Measurements from ENCODE around the gene GFPT1.
"Not testable (repeated sequence)": the region's sequence is repeated elsewhere in the genome, so short reads cannot be mapped to it uniquely, and the experiment has no call there.

Gene GFPT1

DNA sequence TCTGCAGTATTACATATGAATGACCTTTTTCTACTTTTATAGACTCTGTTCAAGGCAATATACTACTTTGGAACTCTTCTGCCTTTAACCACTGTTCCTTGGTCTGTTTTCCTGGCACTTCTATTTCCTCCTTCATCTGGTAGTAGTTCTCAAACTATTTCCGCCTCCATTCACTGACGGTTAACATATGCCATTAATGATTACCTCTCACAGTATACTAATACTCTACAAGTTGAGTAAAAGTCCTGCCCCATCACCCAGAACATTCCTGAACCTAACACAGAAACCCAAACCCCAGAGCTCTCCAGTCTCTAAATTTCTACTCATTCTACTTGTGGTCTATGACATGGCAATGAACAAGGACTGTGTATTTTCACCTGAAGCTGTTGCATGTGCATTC, 4.5 kb downstream of the GFPT1 start:
- DNase-seq = no peak

DNA sequence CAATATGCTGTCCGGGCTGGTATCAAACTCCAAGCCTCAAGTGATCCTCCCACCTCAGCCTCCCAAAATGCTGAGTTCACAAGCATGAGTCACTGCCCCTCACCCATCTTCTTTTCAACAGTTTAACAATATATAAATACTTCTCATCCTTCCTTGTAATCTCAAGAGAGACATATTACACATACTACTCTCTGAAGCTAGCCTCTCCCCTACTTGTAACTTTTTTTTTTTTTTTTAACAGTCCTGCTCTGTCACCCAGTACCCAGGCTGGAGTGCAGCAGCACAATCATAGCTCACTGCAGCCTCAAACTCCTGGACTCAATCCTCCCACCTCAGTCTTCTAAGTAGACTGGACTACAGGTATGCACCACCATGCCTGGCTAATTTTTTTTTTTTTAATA, 5.7 kb downstream of the GFPT1 start:
- DNase-seq = no peak

DNA sequence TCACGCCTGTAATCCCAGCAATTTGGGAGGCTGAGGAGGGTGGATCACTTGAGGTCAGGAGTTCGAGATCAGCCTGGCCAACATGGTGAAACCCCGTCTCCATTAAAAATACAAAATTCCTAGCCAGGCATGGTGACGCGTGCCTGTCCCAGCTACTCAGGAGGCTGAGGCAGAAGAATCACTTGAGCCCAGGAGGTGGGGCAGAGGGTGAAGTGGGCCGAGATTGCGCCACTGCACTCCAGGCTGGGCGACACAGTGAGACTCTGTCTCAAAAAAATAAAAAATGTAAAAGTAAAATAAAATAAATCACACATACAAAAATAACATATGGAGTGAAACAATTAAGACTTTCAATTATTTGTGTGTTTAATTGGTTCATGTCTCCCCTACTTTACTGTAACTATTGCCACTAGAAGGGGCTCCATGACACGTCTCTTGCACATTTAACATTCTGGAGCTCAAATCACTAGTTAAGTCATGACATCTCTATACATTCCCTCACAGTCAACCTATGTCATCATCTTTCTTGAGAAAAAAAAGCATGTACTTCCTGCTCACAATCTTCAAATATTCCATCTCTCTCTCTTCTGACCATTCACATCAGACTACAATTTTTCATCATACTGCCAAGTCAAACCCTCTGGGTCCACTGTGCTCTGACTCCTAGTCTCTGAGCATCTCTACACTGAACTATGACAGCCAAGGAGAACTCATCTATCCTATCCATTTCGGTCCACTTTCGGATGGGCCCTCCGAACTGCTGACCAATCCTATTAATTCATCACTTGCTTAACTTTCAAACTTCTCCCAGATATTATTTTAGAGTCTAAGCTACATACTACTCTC, 6.7 kb downstream of the GFPT1 start:
- no peak for DNase-seq

DNA sequence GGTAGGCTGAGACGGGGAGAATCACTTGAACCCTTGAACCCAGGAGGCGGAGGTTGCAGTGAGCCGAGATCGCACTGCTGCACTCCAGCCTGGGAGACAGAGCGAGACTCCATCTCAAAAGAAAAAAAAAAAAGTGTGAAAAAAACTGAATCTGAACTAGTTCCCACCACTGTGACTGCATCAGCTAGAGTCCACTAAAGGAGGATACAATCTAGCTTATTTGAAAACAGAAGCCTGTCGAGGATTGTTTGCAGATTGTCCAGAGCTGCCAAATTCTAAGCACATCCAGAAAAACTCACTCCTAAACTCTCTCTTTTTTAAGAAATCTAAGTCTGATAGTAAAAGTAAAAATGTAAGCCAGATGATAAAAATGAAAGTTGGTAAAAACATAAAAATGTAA, 10.6 kb downstream of the GFPT1 start:
- no peak for DNase-seq

DNA sequence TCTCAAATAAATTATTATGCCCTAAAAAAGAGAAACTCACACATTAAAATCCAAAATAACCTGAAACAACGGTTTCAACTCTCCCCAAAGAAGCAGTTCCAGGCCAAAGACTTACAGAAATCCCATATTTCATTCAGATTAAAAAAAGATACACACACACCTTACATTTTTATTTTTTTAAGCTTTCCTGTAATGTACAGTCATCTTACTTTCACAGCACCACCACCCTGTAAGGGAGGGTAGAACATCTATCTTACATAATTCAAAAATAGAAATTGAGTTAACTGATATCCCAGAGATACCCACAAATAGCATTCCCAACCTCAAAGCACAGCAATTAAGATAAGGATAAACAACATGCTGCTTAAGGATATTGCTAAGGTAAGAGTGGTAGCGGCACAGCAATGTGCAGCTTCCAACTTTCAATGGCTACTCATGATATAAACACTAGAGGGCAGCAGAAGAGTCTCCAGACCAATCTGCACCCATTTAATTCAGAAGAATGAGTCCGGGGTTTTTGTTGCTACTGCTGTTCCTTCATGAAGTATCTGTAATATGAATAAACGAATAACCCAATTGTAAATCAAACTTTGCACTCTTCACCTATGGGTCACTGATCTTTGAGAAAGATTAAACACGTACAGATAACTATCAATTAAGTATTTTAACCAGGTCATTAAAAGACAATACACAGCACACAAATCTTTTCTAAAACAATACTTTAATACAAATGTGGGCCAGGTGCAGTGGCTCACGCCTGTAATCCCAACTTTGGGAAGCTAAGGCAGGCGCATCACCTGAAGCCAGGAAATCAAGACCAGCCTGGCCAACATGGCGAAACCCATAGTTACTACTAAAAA, 11.3 kb downstream of the GFPT1 start:
- no peak for DNase-seq

DNA sequence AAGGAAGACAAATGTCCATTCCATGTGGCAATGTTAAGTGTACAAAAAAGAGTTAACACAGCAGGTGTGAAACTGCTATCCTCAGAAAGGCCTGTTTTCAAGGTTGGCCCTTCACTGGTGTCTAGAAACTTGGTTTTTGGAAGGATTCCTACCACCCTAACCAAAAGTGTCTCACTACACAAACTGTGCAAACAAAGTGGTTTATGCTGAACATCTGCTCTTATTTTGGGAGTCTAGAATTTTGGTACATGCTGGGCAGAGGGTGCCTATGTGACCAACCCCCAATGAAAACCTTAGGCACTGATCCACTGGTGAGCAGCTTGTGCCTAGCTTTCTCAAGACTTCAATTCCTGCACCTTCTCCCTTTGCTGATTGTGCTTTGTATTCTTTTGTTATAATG, 14.3 kb downstream of the GFPT1 start:
- DNase-seq = no peak

DNA sequence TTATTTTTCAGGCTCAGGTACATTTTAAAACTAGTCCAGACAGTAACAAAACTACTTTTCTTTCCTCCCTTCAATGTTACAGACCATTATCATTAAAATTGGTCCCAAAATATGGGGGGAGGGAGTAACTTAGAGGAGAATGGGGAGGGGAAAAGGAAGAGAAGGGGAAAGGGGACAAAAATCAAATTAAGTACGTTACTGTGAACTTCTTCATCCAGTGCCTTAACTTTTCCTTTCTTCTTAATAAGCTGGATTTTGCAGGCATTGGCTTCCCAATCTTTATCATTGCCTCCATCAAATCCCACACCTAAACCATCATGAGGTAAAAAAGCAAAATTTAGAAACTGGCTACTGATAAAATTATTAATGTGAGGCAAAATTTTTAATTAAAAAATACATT, 17.2 kb downstream of the GFPT1 start:
- DNase-seq = no peak

DNA sequence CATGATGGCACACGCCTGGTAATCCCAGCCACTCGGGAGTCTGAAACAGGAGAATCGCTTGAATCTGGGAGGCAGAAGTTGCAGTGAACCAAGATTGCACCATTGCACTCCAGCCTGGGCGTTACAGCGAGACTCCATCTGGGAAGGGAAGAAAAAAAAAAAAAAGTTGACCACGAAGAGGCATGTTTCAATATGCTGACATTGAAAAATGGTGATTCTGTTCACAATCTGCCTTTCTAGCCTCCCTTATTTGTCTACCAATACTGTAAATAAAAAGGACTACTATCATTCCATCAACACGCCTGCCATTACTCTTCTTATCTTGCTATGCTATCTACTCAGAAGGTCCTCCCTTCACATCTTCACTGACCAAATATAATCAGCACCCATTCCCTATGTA, 18.4 kb downstream of the GFPT1 start:
- no peak for DNase-seq

DNA sequence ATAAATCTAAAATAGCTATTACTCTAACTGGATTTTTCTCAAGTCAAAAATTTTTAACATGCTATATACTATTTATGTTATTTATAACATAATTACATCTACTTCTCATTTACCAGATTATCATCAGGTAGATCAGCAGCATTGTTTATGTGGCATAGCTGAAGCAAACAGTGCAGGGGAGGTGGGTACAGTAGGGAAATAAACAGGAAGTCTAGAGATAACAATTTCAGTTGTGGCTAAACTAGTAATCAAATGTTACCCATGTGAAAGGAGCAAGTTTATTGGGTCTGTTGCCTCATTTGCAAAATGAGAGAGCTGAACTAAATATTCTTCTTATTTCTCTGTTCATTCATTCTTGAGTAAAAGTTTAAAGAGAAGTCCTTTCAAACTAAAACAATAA, 27.7 kb downstream of the GFPT1 start:
- DNase-seq = no peak

DNA sequence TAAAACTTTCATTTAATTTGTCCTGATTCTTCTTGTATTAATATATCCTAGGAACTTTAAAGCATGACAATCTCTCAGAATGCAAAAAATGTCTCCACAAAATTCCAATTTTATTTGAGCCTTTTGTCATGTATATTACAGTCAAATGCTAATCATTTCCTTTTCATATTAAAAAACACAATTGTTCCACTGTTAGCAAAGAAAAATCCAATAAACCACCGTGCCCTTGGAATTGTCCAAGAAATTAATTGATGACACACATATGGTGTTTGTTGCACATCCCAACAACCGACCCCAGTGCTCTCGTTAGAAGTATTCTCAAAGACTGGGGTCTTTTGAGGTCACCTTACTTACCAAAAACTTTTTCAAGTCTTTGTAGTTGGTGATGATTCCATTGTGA, 28.1 kb downstream of the GFPT1 start:
- no peak for DNase-seq

DNA sequence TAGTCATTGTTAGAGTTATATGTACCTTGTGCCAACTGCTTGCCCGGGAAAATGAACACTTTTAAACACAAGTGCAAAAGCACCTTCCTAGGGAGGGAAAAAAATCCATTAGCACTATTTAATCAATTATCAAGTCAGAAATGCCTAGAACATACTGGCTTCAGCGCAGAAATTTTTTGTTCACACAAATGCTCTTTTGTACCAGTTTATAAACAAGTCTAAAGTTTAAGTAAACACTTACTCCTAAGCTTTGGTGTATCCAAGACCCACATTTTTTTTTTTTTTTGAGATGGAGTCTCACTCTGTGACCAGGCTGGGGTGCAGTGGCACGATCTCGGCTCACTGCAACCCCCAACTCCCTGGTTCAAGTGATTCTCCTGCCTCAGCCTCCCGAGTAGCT, 30.6 kb downstream of the GFPT1 start:
- no peak for DNase-seq

DNA sequence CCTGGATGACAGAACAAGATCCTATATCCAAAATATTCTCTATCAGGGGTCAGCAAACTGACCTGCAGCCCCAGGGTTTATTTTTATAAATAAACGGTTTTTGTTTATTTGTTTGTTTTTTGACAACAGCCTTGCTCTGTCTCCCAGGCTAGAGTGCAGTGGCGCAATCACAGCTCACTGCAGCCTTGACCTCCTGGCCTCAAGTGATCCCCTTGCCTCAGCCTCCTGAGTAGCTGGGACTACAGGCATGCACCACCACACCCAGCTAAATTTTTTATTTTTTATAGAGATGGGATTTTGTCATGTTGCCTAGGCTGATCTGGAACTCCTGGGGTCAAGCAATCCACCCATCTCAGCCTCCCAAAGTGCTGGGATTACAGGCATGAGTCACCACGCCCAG, 32.1 kb downstream of the GFPT1 start:
- not testable (repeated sequence) for DNase-seq

DNA sequence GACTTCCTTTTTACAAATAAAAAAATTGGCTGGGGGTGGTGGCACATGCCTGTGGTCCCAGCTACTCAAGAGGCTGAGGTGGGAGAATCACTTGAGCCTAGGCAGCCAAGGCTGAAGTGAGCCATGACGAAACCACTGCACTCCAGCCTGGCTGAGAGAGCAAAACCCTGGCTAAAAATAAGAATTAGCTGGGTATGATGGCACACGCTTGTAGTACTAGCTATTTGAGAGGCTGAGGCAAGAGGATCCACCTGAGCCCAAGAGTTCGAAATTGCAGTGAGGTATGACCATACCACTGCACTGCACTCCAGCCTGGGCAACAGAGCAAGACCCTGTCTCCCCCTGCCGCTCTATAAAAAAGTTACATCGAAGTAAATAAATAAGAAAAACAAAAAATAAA, 33.7 kb downstream of the GFPT1 start:
- no peak for DNase-seq

DNA sequence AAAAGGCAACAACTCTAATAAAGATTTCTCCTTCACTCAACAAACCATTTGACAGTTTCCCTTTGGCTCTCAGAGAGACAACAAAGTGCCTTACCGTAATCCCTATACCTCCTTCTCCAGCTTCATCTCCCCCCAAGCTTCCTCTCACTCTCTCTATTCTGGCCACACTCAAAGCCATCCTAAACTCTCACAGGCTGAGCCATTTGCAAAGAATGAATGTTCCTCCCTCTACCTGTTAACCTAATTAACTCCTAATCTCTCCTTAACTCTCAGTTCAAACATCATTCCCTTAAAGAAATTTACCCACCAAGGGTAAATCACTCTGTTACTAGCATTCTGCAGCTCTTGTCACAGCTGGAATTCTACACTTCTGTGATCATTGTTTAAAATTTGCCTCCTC, 38.2 kb downstream of the GFPT1 start:
- DNase-seq = no peak

DNA sequence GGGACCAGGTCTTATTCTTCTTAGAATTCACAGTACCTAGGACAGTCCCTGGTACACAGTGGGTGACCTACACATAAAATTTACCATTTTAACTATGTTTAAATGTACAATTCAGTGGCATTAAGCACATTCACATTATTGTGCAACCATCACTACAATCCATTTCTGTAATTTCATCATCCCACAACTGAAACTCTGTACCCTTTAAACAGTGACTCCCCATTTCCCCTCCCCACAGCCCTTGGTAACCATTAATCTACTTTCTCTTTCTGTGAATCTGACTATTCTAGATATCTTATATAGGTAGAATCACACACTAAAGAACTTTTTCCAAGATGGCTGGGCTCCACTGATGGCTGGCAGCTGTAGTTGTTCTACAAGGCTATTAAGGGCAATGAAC, 41.6 kb downstream of the GFPT1 start:
- DNase-seq = no peak

DNA sequence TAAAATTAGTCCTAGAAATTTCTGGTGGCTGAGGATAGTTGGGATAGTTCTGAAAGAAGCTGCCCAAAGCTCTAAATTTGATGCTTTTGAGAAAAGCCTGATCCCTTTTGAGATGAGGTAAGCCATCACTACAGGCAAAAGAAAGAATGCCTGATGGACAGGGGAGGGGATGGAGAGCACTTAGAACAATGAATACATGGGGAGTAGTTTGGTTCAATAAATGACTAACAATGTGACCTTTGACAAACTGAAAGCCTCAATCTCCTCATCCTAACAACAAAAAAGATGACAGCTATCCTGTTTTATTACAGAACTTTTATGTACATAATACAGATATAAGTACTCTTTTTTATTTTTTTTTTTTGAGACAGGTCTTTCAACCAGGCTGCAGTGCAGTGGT, 42.7 kb downstream of the GFPT1 start:
- DNase-seq = no peak

DNA sequence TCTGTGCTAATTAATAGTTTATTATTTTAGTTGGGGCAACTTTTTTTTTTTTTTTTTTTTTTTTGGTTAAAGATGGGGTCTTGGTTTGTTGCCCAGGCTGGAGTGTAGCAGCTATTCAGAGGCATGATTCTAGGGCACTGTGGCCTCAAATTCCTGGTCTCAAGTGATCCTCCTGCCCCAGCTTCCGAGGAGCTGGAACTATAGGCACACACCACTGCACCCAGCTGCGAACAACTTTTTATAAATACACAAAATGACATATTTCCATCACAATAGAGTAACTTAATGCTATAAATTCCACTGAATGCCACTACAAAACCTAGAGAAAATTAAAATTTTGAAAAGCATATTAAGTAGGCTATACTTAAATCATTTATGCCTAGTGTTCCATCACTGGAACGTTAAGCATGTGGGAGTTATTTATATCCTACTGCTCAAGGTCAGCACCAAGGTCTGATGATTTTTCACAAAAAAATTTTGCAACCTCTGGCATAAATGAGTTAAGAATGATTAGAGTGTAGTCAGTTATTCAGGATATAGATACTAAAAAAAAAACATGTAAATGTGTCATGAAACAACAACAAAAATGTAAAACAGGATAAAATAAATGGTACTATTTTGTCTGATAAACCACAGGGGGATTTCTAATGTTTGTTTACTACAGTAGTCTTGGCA, 46.8 kb downstream of the GFPT1 start:
- no peak for DNase-seq

DNA sequence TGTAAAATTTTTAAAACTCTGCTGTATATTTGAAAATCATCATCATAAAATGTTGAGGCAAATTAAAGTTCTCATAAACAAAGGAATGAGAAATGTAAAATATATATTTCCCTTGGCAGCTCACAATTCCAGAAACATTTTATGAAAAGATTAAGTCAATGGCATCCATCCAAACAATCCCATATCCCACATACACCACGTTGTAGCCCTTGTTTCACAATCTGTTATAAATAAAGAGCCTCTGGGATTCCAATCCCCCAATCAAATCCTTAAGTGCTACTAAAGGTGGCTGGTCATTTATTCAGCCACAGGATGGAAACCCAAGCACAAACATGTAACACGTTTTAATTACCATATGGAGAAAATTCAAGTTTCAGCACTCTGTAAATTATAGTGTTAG, 51.7 kb downstream of the GFPT1 start:
- no peak for DNase-seq

DNA sequence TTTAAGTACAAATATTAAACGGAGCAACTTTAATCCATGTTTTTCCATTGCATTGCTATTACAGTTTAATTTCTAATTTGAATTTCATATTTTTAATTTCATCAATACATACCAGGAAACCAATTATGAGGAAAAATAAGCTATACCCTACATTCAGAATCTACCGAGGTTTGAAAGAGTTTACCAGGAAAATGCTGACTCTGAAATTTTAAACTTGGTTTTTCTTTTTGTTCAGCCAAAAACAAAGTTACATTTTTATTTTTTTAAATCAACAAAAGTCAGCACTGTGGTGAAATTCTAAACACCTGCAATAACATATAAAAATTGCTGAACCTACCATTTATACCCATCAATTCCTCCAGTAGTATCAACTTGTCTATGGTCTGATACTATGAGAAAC, 53.7 kb downstream of the GFPT1 start:
- DNase-seq = no peak

DNA sequence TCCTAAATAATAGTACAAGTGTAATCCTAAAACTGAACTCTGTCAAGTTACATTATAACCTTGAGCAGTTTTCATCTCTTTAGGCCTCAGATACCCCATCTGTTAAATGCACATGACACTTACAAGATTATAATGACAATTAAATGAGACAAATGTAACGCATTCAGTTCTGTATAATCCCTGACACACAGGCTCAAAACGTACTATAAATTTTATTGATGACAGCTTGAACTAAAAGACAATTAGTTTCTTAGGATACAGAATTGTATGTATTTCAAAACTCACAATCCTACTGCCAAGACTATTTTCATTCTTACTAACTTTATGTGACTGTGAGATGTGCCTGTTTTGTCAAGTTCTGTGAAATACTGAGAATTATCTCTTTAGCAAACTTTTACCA, 56.2 kb downstream of the GFPT1 start:
- no peak for DNase-seq

DNA sequence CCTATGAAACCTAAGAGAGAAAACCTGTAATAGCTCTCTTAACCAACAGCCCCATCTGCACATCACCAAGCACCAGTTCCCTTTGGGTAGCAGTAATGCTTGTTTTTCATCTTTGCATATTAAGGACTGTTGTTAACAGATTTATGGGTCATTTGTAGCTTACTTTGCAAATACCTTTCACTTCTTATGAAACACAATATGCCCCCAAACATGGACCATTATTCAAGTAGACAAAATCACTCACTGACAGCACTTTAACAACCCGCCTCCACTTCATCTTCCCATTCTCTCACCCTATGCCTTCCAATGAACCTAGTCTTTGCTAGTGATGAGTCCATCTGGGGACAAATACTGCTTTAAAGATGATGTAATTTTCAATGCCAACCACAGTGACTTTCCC, 64.4 kb downstream of the GFPT1 start:
- DNase-seq = no peak

DNA sequence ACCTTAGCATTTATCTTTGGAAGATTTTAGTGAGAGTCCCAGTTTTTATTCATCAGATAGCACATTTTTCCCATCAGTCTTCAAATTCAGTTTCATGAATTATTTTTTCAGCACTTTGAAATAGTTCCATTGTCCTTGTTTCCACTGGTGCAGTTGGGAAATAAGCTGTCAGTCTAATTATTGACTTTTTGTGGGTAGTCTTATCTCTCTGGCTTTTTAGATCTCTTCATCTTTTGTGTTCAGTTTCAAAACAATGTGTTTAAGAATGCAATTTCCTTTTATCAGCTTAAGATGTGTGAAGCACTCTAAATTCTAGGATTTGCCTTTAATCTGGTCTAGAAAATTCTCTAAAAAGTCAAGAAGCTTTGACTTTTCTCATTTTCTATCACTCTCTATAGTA, 70.5 kb downstream of the GFPT1 start:
- no peak for DNase-seq

DNA sequence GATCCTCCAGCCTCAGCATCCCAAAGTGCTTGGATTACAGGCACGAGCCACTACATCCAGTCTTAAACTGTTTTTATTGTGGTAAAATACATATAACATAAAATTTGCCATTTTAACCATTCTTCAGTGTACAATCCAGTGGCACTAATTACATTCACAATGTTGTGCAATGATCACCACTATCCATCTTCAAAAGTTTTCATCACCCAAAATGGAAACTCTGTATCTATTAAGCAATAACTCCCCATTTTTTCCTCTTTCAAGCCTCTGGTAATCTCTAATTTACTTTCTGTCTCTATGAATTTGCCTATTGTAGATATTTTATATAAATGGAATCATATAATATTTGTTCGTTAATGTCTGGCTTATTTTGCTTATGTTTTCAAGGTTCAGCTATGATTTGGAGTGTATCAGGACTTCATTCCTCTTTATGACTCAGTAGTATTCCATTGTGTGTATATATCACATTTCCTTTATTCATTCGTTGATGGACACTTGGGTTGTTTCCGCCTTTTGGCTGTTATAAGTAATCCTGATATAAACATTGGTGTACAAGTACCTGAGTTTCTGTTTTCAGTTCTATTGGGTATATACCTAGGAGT, 71.8 kb downstream of the GFPT1 start:
- no peak for DNase-seq

Data from NCI-H446 treated with DMSO at 0.1 percent for 48 hours (cell line).